Adrenal gland (tissue), 12 donors: ENCODE measurements around the gene COL12A1. TPM values are rescaled to one million over a fixed set of nuclear protein-coding genes. Genes with fewer than 3 reads are reported as not detected.

Experiments
- DNase-seq, 7 donors: peaks; one replicate each; pipeline ENCODE4 v3.0.0-alpha.2; 2019 to 2020
- H3K27ac ChIP-seq, 5 donors: fragments of 200-600 bp; sonication (generic) in 4 of 5; 1 replicate in 3 of 5; 2 replicates in 2 of 5; pipeline versions ENCODE4 v1.5.1 to v1.8.0; 2016 to 2020; ENCODE audit warnings: mild to moderate bottlenecking in 1 of 5
- H3K27me3 ChIP-seq: fragments of 200-600 bp; 2 replicates; pipeline ENCODE4 v1.8.0; 2021
- H3K36me3 ChIP-seq, 2 donors: fragments of 200-600 bp; replicated peaks in 1 of 2; 1 replicate in 1 of 2; 2 replicates in 1 of 2; pipeline versions ENCODE4 v1.5.1 to v1.8.0; 2018 to 2022
- H3K4me1 ChIP-seq, 2 donors: fragments of 200-600 bp; replicated peaks in 1 of 2; 1 replicate in 1 of 2; 2 replicates in 1 of 2; pipeline versions ENCODE4 v1.5.1 to v1.8.0; 2018 to 2021
- H3K4me3 ChIP-seq, 4 donors: fragments of 200-600 bp; sonication (generic) in 3 of 4; one replicate each; pipeline ENCODE4 v1.5.1; 2016 to 2018
- H3K9me3 ChIP-seq, 3 donors: fragments of 200-600 bp; sonication (generic) in 1 of 3; replicated peaks in 1 of 3; 1 replicate in 2 of 3; 2 replicates in 1 of 3; pipeline versions ENCODE4 v1.5.1 to v1.8.0; 2016 to 2021
- CTCF ChIP-seq, 6 experiments: fragments of 450-650 bp in 4 of 6; fragments of 200-600 bp in 2 of 6; sonication (generic) in 1 of 6; IDR thresholded peaks; 1 replicate in 5 of 6; 2 replicates in 1 of 6; pipeline versions ENCODE4 v1.5.1 to v1.8.0; 2016 to 2021; ENCODE audit warnings: antibody characterized with exemption in 6 of 6, mild to moderate bottlenecking in 2 of 6, moderate library complexity in 1 of 6
- POLR2A ChIP-seq, 2 donors: fragments of 450-650 bp; IDR thresholded peaks; one replicate each; pipeline ENCODE4 v1.6.1; 2017; ENCODE audit warnings: antibody characterized with exemption in 2 of 2, mild to moderate bottlenecking in 2 of 2, moderate library complexity in 1 of 2
- WGBS, 4 donors: extraction: QIAGEN DNeasy Blood & Tissue Kit in 2 of 4; methylation state at CpG; one replicate each; pipeline versions ENCODE4 v1.1.5 to v1.1.7; 2013 to 2017; 5-methylcytosine and 5-hydroxymethylcytosine counted together
- intact Hi-C, 2 donors: fragments of 100-400 bp; cut with DNase I; formaldehyde crosslinking; loops; one replicate each; pipeline versions ENCODE4 v1.14.1 to v1.15.0; 2022 to 2023
- polyA plus RNA-seq, 3 donors: library from polyadenylated mRNA; stranded (reverse); fragments of 200-250 nt in 2 of 3; fragments of 350-450 nt in 1 of 3; fragmentation: Illumina TruSeq in 1 of 3; extraction: RNeasy Lipid Tissue Mini Kit (QIAGEN cat#74804) in 1 of 3; gene quantifications; one replicate each; pipeline ENCODE4 v1.2.3, GENCODE V29; 2013 to 2014
- total RNA-seq, 9 donors: library from RNA; depleted of rRNA in 4 of 9; stranded (reverse); fragments of >200 nt in 4 of 9; fragments of 120-200 nt in 1 of 9; fragmentation: NEBNext Ultra II Directional in 1 of 9; extraction: Animal tissue kit (Norgen Biotek cat#: 25700) in 1 of 9; gene quantifications; one replicate each; pipeline versions ENCODE4 v1.1.0 to v1.2.4, GENCODE V29; 2013 to 2023
- donor health status: healthy with polysubstance abuse.
- donor health status: Bipolar disorder and iron deficiency.
- donor health status: DM: yes; HTN: yes; CAD: no.
- donor health status: DM: no; HTN: no; CAD: no.
- donor health status: DM: no; HTN: no; CAD: no.
- donor health status: DM: yes; HTN: yes; CAD: no.

The COL12A1 gene
- total and polyA plus RNA-seq, 12 donors = 13.0 to 106 (median 54.2) TPM

GRCh38 chr6:75145976-75146375 is 59.9 kb downstream of the COL12A1 start:
- Histone ChIP-seq H3K27me3 (no peaks in the 10 kb centered on the region), H3K9me3 (no peaks in the 10 kb centered on the region), H3K27ac (no peak overlapping the region), H3K4me1 (peaks cover 0 to 9% of the 10 kb centered on the region in 2 donors), H3K4me3 (no peak overlapping the region), H3K36me3 (no peaks in the 10 kb centered on the region)
- DNase-seq = no peak
- WGBS, 4 donors = 40 to 97% (median 92%) methylated on average over 1 of the region's 1 CpG
- intact Hi-C loops = no loop called here
- no peak for TF ChIP-seq CTCF (IDR thresholded peaks at IDR 0.05)
- no peak for TF ChIP-seq POLR2A (IDR thresholded peaks at IDR 0.05)

DNA sequence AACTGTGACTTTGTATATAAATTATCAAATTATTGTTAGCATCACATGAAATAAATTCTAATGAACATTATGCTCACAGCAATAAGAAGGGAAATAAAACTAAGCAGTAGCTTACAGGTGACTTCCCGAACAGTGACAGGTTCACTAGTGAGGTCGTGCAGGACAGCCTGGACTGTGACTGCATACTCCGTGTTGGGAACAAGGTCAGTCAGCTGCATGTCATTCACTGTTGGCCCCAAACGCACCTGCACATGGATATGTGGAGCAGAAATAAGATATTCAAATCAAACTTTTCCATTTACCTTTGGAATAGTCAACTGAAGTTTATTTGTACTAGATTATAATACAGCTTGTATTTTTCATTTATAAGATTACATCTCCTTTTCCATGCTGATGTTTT is 60.6 kb downstream of the COL12A1 start:
- Histone ChIP-seq H3K9me3 (no peaks in the 10 kb centered on the region), H3K27ac (no peak overlapping the region), H3K27me3 (no peaks in the 10 kb centered on the region), H3K4me3 (no peak overlapping the region), H3K36me3 (no peaks in the 10 kb centered on the region), H3K4me1 (peaks cover 0 to 9% of the 10 kb centered on the region in 2 donors)
- 64 to 81% (median 67%) methylated on average over 4 of the region's 4 CpGs for WGBS, 4 donors
- TF ChIP-seq POLR2A (IDR thresholded peaks at IDR 0.05) = no peak
- TF ChIP-seq CTCF (IDR thresholded peaks at IDR 0.05) = no peak
- no peak for DNase-seq
- intact Hi-C loops = no loop called here

GRCh38 chr6:75144386-75144785 is 61.5 kb downstream of the COL12A1 start:
- Histone ChIP-seq H3K4me3 (no peak overlapping the region), H3K36me3 (no peaks in the 10 kb centered on the region), H3K4me1 (peaks cover 0 to 9% of the 10 kb centered on the region in 2 donors), H3K9me3 (no peaks in the 10 kb centered on the region), H3K27ac (no peak overlapping the region), H3K27me3 (no peaks in the 10 kb centered on the region)
- TF ChIP-seq CTCF (IDR thresholded peaks at IDR 0.05) (no peak), POLR2A (IDR thresholded peaks at IDR 0.05) (no peak)
- 75 to 84% (median 76%) methylated on average over 1 of the region's 1 CpG for WGBS, 4 donors
- DNase-seq = no peak
- intact Hi-C loops = no loop called here

DNA sequence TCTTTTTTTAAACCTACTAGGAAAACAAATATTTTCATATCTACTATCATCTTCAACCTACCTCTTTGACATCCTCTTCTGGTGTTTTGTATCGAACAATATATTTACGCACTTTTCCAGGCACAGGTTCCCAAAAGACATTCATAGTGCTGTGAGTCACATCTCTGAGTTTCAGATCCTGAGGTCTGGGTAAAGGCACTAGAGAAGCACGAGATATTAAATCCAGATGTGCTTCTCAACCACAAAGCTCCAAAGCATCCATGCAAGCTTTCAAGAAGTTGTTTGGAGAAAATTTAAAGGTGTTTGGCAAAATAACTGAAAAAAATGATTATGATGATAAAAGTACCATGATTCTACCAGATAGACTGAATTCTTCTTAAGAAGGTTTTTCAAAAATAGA is 62.7 kb downstream of the COL12A1 start:
- no peaks in the 10 kb centered on the region for H3K9me3 ChIP-seq
- peaks cover 0 to 9% of the 10 kb centered on the region in 2 donors for H3K4me1 ChIP-seq
- no peak overlapping the region for H3K27ac ChIP-seq
- H3K27me3 ChIP-seq = no peaks in the 10 kb centered on the region
- intact Hi-C loops = no loop called here
- H3K4me3 ChIP-seq = no peak overlapping the region
- H3K36me3 ChIP-seq = no peaks in the 10 kb centered on the region
- TF ChIP-seq CTCF (IDR thresholded peaks at IDR 0.05) (no peak), POLR2A (IDR thresholded peaks at IDR 0.05) (no peak)
- WGBS, 4 donors = 53 to 69% (median 63%) methylated on average over 3 of the region's 3 CpGs
- DNase-seq = no peak
